ENCODE results near the gene ZBTB22.
"Not testable (repeated sequence)": the region's sequence is repeated elsewhere in the genome, so short reads cannot be mapped to it uniquely, and the experiment has no call there.

Gene ZBTB22

GRCh38 chr6:33299237-33299944 lies 18.2 kb downstream of the ZBTB22 start:
- DNase-seq, result peak; percentile 94

DNA sequence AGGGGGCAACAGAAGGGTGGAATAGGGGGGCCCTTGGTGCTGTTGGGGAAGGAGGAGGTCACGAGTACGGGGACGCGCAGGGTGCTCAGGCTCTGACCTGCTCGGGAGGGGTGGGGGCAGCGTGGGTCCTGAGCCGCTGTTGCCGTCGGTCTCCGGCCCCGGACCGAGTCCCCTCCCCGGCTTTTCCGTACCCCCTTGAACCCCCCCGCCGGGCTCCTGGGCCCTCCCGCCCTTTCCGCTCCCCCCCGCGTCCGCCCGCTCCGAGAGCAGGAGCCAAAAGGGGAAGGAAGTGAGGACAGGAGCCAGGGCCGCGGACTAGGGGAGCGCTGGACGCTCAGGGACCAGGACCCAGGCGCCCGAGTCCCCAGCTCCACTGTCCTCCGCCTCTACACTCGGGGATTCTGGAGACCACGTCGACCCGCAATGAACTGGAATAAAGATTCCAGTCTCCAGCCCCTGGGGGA lies 18.7 kb downstream of the ZBTB22 start, which contains the start of gene RGL2:
Gene RGL2 (minus strand): TSS at position 170 of the 464 bp plus-strand sequence. CDS start 332 bp downstream, outside the sequence.
- DNase-seq, result peak; percentile 60

DNA sequence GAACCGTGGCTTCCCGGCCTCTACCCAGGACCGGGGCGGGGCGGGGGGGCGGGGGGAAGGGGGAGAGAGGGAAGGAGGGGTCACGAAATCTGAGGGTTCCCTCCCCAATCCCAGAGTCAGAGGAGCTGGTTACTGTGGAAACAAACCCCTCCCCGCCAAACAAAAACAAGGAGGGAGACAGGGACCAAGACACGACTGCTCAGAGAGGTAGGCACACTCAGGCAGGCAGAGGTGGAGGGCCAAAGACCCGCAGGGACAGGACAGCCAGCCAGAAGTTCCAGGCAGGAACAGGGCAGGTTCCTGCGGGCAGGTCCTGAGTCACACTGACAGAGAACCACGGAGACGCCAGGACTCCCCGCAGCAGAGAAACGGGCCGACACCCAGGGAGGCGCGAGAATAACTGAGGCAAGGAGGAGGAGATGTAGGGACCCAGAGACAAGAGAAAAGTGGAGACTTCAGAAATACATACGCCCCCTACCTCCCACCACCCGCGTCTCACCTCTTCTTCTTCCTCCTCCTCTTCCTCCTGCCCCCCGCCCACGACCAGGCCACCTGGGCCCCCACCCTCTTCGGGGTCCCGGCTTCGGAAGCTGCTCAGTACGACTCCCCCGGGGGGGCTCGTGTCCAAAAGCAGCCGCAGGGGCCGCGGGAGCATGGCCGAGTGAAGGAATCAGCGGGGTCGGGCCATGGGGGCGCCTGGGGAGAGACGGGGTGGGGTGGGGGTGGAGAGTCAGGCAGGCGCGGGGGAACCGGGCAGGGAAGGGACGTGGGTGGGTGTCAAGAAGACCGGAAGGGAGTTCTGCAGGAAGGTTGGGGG lies 19.4 kb downstream of the ZBTB22 start:
- DNase-seq, result peak; percentile 68

DNA sequence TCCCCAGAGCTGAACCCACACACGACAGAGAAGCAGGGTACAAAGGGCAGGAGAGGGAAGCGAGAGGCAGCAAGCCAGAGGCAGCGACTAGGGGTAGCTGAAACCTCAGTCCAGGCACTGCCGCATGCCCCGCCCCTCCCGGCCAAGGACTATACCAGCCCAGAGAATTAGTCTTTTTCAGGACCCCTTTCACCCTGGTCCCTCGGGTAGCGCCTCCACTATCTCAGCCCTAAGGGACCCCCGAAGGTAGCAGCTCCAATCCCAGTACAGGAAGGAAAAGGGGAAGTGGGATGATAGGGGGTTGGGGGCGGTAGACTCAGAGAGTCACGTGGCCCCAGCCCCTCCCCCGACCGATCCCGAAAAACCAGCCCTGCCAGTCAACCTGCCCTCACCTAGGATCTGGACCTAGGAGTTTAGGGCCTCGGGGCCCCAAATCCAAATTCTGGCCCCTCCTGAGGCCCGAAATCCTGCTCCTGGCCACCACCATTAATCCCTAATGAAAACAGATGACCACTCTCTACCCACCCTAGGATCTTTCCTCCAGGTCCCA lies 20.1 kb downstream of the ZBTB22 start:
- no peak for DNase-seq

DNA sequence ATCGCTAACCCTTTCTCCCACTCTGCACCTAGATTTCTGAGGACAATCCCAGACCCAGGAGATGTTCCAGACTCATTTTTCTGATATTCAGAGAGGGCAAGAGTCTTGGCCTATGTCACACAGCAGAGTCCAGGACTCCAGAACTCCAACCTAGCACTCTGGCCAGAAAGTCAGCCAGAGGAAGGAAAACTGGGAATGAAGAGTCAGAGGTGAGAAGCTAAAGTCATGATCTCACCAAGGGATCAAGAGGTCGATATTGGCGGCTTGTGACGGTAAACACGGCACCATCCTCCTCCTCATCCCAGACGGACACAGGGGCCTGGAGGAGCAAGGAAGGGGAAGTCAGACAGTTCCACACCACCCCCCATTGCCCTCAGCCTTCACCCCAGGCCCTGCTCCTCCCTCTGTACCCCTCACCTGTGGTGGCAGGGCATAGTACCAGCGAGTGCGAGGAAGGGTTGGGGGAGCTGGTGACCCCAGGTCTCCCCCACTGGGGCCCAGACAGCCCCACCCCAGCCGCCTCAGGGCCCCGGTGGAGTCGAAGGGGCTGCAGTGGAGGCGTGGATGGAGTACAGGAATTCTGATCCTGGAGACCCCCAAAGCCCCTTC lies 20.6 kb downstream of the ZBTB22 start:
- no peak for DNase-seq

DNA sequence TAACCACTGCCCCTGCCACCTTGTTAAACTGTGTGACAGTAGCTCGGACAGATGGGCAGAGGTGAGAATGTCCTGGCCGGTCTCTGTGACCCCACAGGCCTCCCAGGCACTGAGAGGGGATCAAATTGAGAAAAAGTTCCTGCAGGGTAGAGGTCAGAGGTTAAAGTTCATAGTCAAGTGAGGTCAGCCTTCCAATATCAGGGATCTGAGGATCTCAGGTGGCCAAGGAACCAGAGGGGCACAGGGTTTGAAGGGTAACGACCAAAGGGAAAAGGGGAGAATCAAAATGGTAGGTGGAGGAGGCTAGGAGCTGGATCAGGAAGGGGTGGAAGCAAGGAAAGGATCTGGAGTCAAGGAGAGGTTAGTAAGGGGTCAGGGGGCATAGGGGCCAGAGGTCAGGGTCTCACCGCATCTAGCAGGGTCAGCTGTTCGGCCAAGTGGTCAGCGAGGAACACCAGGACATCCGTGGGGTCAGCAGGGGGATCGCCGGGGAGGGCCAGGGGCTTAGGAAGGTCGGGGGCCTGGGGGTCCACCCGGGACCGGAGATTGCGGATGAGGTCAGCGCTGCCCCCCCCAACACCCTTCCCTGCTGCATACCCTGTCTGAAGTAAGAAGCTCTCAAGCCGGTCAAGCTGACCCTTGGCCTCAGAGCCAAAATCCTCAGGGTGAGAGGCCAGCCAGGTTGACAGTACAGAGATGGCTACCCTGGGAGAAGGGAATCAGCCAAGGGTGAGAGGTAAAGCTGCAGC lies 21.7 kb downstream of the ZBTB22 start:
- no peak for DNase-seq

DNA sequence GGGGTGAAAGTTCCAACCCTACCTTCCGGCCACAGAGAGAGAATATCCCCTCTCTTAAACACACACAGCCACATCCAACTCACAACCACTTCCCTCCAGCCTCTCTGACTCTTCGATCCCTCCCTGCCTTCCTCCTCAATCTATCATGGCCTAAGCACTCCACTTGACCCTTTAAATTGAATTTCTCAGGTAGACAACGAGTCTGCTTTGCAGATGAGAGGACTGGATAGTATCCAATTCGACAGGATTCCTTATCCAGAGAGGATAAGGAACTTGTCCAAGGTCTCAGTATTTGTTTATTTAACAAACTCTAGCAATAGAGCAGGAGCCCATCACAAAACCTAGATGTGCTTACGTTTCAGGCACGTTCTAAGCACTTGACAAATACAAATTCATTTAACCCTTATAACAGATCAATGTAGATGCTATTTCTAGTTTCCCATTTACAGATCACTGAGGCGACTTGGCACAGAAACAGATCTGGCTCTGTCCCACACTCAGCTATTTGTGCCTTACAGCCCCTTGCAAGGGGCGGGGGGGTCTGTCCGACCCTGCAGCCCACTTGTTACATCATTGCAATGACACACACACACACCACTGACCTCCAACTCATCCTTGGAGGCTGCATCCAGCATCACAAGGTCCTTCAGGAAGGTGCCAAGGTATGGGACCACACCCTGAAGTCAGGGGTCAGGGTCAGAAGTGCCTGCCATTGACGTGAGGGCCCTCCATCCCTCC lies 23.3 kb downstream of the ZBTB22 start:
- no peak for DNase-seq

- no peak for DNase-seq
Observed at GRCh38 chr6:33292996-33293682, 24.4 kb downstream of the ZBTB22 start.

DNA sequence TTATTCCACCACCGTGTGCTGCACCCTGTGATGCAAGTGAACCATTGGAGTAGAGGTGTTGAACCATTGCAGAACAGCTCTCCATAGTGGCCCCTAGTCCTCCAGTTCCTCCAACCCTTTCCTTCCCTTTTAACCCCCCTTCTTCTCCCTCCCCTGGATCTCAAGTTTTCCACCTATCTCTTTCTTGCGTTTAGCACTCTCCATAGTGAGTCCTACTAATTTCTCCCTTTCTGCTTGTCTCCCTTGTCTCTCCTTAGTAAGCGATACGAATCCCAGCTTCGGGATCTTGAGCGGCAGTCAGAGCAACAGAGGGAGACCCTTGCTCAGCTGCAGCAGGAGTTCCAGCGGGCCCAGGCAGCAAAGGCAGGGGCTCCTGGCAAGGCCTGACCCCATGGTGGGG lies 27.1 kb downstream of the ZBTB22 start:
- no peak for DNase-seq

DNA sequence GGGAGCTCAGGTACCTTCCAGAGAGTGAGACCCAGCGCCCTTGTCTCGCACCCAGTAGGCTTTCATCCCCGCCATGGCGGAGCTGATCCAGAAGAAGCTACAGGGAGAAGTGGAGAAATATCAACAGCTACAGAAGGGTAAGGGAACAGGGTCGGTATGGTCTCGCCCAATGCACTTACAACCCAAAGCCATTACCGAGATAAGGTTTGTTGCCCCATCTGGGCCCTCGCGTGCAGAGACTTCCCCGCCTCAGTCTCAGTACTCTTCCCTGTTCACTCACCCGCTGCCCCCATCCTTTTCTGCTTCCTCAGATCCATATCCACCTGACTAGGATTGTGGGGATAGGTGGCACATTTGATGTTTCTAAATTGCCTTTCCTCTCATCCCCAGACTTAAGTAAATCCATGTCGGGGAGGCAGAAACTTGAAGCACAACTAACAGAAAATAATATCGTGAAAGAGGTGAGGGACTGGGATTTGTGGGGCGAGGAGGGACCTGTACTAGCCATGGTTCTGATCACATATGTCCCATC lies 27.7 kb downstream of the ZBTB22 start:
- no peak for DNase-seq

DNA sequence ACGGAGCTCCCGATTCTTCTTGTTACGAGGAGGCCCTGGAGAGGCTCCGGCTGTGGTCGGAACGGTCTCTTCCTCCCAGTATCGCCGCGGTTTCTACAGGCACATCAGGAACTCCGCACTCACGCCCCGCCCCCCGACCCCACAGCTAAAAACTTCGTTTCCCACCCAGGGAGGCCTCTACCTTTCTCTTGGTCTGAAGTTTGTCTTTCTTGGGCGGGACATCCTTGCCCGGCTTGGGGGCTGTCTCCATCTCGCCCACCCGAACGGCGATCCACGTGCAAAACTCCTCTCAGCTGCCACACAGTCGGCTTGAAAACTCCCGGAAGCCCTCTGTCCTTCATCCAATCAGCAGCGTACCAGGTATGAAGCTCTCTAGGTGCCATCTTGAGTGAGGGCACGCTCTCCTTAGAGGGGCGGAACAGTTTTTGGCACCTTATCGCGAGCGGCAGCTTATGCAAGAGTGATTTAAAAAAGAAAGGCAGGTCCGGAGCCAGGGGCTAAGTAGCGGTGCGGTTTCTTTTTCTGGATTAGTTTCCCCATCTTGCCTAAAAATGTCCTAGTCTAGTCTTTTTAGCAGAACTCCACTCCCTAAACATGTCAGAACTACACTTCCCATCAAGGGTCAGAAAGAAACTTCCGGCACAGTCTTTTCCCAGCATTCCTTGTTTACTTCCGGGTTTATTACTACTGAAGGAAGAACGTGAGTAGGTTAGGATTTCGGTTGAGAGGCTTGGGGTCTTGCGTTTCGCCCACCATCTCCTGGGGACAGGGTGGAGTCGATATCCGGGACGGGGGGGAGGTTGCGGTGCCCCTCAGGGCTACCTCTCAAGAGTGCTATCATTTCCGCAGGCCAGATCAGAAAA lies 28.4 kb downstream of the ZBTB22 start, which contains the start of the genes PFDN6 and WDR46:
Gene PFDN6 (plus strand): TSS at position 681 of the 863 bp plus-strand sequence. CDS start 256 bp downstream, outside the sequence.
Gene WDR46 (minus strand): TSS at position 319 of the 863 bp plus-strand sequence. CDS start 69 bp downstream, at position 250.
- peak; percentile 87 for DNase-seq

DNA sequence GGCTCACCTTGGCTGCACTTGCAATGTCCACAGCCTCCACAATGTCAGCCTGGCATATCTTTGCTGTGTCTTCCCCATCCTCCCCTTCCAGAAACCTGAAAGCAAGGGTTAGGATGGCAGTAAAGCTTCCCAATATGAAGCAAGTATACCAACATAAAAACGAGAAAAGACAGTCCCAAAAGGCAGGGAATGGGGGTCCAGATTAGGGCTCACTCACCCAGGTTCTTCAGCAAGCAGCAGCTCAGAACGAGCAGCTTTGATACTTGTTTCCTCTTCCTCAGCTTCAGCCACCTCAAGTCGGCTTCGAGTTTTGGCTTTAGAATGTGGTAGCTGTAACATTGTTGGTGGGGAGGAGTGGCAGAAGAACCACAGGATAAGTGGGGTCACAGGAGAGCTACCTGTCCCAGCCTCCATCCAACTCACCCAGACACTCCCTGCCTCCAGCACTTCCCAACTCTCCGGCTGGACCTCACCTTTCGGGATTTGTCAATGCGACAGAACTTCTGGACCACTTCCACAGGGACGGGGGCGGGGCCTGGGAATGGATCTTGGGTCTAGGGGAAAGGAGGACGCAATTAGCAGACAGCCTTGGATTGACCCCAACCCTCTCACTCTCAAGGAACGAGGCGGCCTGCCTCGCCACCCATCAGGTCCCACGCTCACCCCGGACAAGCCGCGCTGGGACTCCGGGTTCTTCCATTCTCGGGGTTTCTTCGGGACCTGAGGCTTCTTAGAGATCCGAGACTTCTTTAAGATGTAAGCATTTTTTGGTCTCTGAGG lies 29.2 kb downstream of the ZBTB22 start:
- no peak for DNase-seq

DNA sequence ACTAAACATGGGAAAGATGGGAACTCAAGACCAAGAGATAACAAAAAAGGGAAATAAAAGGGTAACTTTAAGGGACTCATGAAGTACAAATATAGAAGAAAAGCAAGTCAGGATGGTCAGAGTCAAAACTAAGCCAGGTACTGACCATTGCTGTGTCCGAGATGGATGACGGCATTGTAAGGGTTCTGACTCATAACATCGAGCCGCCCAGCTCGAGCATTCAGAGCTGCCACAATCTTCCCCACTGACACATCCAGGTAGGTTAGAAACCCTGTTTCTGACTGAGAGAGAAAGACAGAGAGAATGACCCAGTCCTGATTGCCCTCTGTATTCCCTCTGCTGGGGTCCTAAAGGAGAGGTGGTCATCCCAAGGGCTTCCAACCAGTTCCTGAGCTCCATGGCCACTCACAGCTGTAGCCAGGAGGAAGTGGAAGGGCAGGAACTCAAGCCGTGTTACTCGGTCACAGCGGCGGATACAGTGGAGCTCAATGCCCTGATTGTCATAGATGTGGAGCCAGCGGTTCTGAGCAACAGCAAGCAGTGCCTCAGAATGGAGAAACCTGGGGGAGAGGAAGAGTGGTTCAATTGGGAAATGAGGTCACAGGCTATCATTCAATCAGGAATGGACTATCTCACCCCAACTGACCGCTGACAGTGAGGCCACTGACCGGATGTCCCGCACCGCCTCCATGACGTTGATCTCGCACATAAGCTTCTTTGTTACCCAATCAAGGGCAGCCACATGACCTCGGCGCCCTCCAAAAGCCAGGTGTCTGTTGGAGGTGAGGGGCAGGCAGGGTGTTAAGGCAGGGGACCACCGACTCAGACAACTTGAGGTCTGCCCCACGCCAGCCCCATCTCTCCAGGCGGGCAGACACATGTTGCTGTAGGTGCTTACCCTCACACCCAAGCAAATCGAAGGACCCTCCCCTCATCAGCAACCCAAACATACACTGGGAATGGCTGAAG lies 30.3 kb downstream of the ZBTB22 start:
- no peak for DNase-seq

DNA sequence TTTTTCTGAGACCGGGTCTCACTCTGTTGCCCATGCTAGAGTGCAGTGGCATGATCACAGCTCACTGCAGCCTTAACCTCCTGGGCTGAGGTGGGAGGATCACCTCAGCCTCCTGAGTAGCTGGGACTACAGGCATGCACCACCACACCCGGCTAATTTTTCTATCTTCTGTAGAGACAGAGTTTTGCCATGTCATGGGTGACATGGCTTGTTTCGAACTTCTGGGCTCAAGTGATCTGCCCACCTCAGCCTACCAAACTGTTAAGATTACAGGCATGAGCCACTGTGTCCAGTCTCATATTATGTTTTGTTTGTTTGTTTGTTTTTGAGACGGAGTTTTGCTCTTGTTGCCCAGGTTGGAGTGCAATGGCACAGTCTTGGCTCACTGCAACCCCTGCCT lies 32.3 kb downstream of the ZBTB22 start:
- DNase-seq, result not testable (repeated sequence)

- no peak for DNase-seq
Observed at GRCh38 chr6:33280539-33280938, 37.0 kb downstream of the ZBTB22 start.

- no peak for DNase-seq
Observed at GRCh38 chr6:33279971-33280511, 37.5 kb downstream of the ZBTB22 start.

GRCh38 chr6:33279257-33279695 lies 38.3 kb downstream of the ZBTB22 start:
- no peak for DNase-seq

All from stimulated activated CD4-positive, alpha-beta T cell treated with anti-CD3 and anti-CD28 coated beads, Interleukin-4, amount 100 ng/mL, for 24 hours (primary cell).